Fibroblast of skin of back (primary cell): ENCODE data around the gene ITGB5.
"Not testable (repeated sequence)": the region's sequence is repeated elsewhere in the genome, so short reads cannot be mapped to it uniquely, and the experiment has no call there.

ENCODE experiments used
- DNase-seq: peaks from one replicate; pipeline ENCODE4 v3.0.0-alpha.2; 2013

Gene ITGB5

GRCh38 chr3:124769462-124769861 lies 117.7 kb downstream of the ITGB5 start:
- DNase-seq = no peak

- no peak for DNase-seq
Measured at GRCh38 chr3:124768812-124769211, 118.4 kb downstream of the ITGB5 start.

- no peak for DNase-seq
Measured at GRCh38 chr3:124767691-124768090, 119.5 kb downstream of the ITGB5 start.

GRCh38 chr3:124767264-124767663 lies 119.9 kb downstream of the ITGB5 start:
- DNase-seq = no peak

- no peak for DNase-seq
Measured at GRCh38 chr3:124766113-124767095, 120.8 kb downstream of the ITGB5 start.

- DNase-seq = peak; percentile 80
Measured at GRCh38 chr3:124765197-124765840, 121.8 kb downstream of the ITGB5 start.

GRCh38 chr3:124764746-124765145 lies 122.4 kb downstream of the ITGB5 start:
- peak; percentile 61 for DNase-seq

- no peak for DNase-seq
Measured at GRCh38 chr3:124763644-124764358, 123.4 kb downstream of the ITGB5 start.

- DNase-seq = no peak
Measured at GRCh38 chr3:124763206-124763605, 124.0 kb downstream of the ITGB5 start.

- DNase-seq = no peak
Measured at GRCh38 chr3:124762661-124763011, 124.5 kb downstream of the ITGB5 start.

- no peak for DNase-seq
Measured at GRCh38 chr3:124761935-124762660, 125.1 kb downstream of the ITGB5 start.

GRCh38 chr3:124761250-124761796 lies 125.8 kb downstream of the ITGB5 start:
- DNase-seq = peak; percentile 81

GRCh38 chr3:124760601-124761000 lies 126.6 kb downstream of the ITGB5 start:
- peak; percentile 86 for DNase-seq

- DNase-seq = peak; percentile 30
Measured at GRCh38 chr3:124759666-124760401, 127.3 kb downstream of the ITGB5 start.

- no peak for DNase-seq
Measured at GRCh38 chr3:124758851-124759635, 128.1 kb downstream of the ITGB5 start.

- DNase-seq = not testable (repeated sequence)
Measured at GRCh38 chr3:124757926-124758325, 129.2 kb downstream of the ITGB5 start.

GRCh38 chr3:124752051-124752450 lies 135.1 kb downstream of the ITGB5 start:
- DNase-seq = no peak

GRCh38 chr3:124751501-124751900 lies 135.7 kb downstream of the ITGB5 start:
- no peak for DNase-seq

GRCh38 chr3:124749877-124750276 lies 137.3 kb downstream of the ITGB5 start:
- DNase-seq = not testable (repeated sequence)

GRCh38 chr3:124748560-124749198 lies 138.5 kb downstream of the ITGB5 start:
- no peak for DNase-seq
